CD4-positive, alpha-beta T cell treated with Interleukin-15 for 4 hours (primary cell): ENCODE data around the gene TTR.
A peak's percentile ranks its signal among the peaks of the same experiment; 100 is the strongest.

ENCODE experiments used
- DNase-seq: peaks from one replicate; pipeline ENCODE4 v3.0.0-alpha.2; 2020; ENCODE audit warnings: low spot score

The TTR gene

DNA sequence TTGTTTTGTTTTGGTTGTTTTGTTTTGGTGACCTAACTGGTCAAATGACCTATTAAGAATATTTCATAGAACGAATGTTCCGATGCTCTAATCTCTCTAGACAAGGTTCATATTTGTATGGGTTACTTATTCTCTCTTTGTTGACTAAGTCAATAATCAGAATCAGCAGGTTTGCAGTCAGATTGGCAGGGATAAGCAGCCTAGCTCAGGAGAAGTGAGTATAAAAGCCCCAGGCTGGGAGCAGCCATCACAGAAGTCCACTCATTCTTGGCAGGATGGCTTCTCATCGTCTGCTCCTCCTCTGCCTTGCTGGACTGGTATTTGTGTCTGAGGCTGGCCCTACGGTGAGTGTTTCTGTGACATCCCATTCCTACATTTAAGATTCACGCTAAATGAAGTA lies at the start of gene TTR:
TSS of gene TTR (plus strand) at position 250 of the 400 bp plus-strand sequence. CDS start at position 276, 26 bp downstream.
- no peak for DNase-seq

DNA sequence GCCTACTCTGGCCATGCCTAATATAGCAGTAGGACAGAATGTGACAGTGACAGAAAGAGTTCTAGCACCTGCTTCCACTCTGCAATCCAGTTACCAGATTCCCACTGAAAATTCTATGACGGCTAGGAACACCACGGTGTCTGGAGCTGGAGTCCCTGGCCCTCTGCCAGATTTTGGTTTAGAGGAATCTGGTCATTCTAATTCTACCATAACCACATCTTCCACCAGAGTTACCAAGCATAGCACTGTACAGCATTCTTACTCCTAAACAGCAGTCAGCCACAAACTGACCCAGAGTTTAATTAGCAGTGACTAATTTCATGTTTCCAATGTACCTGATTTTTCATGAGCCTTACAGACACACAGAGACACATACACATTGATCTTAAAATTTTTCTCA lies 45.2 kb upstream of the TTR start:
- no peak for DNase-seq

DNA sequence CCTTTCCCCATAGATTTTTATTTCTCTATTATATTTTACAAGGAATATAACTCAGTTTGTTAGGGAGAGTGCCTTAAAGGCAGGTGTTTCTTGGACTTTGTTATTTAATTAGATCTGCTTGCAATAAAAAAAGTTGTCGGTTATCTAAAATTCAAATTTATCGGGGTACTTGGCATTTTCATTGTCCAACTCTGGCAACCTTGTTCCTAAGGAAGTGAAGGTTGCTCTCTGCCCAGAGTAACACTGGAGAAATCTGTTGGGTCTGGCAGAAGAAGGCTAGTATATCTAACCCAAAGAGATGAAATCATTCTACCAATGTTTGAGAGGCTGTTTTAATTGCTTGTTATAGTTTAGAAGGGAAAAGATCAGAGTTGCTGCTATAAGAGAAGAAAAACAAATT lies 42.8 kb upstream of the TTR start:
- DNase-seq, result no peak

DNA sequence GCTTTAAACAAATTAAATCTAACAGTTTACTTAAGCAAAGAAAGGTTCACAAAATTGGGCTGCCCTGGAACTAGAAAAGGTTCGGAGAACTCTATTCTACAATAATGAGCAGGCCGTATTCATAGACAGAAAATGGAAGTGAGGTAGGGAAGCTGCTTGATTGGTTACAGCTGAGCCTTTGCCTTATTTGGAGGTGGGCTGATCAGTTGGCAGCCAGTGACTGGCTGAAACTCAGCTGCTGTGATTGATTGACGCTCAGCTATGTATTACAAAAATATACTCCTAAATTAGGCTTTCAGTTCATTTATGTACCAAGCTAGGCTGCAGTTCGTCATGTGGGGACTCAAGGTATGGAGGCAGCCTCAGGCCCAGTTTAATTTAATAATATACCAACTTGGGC lies 42.3 kb upstream of the TTR start:
- DNase-seq, result no peak

DNA sequence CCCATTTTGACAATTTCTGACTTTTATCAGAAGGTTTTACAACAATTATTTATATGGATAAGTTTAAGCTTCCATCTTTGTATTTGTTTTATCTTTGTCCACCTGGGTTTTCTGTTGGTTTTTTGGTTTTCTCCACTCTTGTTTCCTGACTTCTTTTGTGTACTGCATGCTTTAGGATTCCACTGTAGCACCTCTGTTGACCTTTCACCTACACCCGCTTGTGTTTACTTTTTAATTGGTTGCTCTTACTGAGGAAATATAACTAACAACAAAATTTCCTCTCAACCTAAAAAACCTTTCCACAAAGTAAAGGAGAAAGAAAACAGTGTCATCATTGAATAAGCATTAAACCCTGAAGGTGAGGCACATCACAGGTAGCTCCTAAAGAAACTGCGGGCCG lies 39.8 kb upstream of the TTR start:
- no peak for DNase-seq

DNA sequence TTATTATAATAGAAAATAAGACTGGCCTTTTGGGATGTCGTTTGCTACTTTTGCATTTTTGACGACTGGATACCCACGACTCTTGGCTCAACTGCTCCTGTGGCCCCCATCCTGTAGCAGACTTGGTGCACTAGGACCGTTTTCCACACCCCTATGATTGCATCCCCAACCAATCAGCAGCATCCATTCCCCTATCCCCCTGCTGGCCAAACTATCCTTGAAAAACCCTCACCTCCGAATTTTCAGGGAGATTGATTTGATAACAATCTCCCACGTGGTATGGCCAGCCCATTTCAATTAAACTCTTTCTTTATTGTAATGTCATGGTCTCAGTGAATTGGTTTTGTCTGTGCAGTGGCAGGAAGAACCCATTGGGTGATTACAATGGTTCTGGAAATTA lies 37.9 kb upstream of the TTR start:
- DNase-seq, result no peak

DNA sequence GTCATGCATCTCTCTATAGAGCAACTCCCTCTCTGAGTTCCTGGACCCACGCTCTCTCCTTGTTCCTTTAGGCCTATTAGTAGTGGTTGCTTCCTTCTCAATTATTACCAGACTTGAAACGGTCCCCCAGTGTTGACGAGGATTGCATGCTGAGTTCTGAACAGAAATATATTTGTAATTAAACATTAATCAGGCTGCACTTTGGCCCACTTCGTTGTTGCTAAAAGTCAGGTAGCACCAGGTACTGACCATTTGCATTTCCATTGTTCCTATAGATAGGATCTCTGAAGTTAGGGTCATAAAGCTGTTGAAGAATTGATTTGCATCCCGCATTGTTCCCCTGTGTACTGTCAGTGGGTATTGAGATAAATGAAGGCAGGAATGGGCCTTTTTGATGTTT lies 36.9 kb upstream of the TTR start:
- no peak for DNase-seq

DNA sequence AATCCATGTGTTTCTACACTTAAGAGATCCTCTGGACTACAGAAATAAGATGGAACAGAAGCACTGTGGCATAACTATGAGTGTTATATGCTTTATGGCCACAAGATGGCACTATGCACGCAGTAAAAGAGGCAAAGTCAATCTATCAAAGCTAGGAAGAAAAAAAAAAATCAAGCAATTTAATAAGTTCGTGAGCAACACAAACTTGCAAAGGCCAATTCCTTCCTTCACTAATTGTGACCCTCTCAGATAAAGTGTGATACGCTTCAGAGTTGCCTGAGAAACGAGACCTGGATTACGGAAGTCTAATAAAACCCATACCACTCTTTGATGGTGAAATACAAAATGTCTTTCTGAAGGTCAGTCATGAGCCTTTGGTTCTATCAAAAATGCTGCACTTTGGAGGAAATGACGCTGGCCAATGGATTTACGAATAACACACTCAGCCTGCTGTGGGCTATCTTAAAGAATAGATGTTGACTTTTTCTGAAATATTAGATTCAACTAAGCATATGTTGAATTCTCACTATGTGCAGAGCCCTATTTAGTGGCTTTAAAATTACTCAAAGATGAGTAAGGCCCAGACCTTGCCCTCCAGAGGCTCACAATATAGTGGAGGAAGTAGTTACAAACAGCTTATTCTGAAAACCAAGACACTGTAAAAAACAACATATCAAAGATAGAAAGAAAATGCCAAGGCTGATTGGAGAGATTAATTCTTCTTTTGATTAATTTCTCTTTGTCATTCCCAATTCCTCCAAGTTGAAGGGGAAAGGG lies 35.5 kb upstream of the TTR start:
- DNase-seq, result peak; percentile 54

DNA sequence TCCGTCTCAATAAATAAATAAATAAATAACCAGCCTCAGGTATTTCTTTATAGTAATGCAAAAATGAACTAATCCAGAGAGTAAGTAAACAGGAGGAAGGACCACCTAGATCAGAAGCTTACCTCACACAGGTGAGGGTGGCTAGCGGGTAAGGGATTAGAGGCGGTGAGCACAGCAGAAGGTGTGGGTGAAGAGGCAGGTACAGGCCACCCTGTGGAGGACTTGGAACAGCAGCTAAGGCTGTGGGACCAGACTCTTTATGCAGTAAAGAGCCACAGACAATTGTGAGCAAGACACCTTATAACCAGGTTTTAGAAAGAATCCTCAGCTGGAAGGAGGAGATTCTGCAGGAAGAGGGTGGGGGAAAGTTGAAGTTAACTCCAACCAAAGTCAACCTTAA lies 34.2 kb upstream of the TTR start:
- DNase-seq, result no peak

DNA sequence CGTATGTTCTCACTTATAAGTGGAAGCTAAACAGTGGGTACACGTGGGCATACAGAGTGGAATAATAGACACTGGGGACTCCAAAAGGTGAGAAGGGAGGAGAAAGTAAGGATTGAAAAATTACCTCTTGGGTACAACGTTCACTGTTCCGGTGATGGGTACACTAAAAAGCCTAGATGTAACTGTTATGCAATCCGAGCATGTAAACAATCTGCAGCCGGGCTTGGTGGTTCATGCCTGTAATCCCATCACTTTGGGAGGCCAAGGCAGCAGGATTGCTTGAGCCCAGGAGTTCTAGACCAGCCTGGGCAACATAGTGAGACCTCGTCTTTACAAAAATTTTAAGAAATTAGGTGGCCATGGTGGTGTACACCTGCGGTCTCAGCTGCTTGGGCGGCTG lies 33.1 kb upstream of the TTR start:
- DNase-seq, result no peak

DNA sequence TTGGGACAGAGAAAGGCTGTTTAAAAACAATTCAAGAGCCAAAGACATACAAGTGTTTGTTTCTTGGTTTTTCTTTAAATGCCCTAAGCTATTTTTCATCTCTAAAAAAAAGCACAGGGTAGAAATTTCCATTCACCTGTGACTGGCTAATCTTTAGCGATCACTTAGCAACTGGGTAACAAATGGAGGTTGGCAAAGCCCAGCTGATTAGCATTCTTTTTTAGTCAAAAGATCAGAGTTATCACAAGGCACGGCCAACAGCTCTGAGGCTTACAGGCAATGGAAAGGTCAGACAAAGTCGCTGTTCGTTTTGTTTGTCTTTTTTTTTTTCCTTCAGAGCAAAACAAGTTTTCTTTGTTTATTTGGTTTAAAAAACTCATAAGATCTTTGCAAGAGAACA lies 29.0 kb upstream of the TTR start:
- DNase-seq, result no peak

DNA sequence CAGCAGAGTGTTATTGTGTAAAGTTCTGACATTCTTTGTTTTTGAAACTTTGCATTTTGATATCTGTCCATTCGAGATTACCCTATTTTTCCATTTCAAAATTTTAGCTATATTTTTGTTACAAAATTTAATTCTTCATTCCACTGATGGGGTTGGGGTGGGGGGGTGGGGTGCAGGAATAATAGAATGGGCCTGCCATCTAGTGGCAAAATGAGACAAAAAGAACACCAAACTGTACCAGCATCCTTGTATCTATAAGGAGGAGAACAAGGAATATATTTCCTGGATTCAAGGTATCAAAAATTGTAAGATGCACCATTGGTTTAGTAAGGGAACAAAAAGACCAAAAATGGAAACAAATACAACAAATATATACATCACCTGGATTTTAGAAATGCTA lies 27.9 kb upstream of the TTR start:
- no peak for DNase-seq

DNA sequence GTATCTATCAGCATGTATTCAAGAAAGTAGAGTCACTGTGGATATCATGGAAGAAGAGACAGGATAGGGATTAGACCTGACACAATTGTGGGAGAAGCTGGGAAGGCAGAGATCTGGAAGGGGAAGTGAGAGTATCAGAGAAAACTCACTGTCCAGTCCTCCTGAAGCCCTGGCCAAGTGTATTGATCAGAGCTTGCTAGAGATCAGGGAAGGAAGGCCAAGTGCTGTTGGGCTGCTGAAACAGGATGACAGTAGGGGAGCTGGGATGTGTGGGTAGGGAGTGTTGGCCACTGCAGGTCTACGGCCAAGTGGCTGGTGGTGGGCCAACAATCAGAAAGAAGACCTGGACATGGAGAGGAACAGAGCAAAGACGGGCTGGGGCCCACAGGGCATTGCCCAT lies 26.3 kb upstream of the TTR start:
- DNase-seq, result no peak

DNA sequence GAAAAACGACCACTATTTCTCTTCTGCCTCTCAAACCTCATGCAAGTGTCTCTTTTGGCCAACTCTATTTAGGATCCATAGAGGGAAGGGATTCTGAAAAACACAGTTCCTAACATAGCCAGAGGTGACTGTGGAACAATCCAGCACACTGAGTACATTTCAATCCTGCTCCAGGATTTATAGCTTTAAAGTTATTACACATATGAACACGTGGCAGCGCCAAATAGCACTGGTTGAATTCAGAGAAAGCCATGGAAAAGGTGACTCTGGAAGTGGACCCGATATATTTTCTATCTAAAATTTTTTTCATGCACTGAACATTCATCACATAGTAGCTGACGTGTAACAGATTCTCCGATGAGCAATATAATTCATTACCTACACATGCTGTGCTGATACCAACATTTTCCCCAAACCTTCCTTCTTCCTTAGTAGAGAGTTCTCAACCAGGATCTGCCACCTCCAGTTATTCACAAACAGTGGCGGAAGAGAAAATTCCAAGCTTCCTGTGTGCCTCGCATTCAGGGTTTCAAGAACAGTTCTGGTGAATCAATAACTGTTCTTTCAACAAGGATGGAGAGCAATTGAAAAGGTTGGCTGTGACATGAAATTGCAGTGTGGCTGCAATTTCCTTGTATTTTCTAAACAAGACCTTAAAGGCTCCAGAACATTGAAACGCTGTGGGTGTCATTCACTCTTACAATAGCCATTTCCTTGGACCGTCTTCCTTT lies 25.7 kb upstream of the TTR start:
- DNase-seq, result no peak

DNA sequence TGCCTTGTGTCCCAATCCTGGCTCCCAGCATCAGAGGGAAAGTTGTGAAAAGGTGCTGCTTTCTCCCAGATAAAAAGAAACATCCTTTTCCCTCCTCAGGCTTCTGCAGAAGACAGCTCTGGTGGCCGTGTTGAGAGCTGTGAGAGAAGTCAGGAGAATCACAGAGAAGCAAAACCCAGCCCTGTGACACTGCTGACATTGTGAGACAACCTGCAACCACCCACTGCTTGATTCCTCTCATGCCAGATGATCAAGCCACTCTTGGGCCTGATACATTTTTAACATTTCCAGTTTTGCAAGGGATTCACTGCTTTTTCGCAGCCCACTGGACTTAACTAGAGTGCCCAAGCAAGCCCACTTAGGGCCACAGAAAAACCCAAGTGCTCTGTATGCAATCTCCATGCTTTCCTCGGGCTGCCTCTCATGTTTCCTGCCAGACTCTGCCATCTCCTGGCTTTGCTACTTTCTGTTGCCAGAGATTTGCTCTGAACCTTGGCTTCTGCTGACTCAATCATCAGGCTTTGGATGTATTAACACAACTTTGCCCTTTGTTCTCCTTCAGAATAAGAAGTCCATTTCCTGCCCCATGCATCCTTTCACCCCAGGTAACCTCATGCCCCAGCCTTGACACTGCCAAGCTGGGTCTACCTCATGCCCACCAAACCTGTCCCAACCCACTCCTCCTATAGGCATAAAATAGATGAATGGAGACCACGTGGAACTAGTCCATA lies 24.9 kb upstream of the TTR start:
- no peak for DNase-seq

DNA sequence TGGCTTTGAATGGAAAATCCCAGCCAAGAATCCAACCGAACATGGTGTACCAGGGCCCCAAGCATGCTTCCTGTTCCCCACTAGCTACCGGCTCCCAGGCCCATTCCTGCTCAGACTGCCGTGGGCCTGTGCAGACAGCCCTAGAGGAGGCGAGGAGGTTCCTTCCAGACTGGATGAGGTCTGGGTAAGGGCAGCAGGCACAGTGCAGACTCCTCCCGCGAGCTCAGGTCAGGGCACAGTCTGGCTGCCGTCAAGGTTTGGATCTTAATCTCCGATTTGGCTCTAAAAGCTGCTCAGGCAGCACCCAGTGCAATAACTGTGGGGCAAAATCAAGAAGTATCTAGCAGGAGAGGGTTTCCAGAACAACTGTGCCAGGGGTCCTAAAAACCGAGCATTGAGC lies 19.3 kb upstream of the TTR start:
- DNase-seq, result no peak

DNA sequence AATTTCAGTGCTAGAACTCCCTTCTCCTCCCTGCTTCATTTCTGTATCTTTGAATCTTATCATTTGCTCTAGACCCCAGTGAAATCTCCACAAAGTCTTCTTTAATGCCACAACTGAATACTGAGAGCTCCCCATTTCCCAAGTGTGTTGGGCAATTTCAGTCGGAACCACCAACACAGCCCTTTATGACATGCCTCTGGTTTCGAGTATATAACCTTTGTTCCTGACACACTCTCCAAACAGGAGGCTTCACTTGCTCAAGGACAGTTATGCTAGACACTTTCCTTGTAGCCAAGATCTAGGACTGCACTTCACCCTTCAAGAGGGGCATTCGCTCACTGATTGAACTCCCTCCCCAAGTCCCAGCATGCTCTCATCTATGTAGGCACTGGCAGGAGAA lies 18.6 kb upstream of the TTR start:
- no peak for DNase-seq

DNA sequence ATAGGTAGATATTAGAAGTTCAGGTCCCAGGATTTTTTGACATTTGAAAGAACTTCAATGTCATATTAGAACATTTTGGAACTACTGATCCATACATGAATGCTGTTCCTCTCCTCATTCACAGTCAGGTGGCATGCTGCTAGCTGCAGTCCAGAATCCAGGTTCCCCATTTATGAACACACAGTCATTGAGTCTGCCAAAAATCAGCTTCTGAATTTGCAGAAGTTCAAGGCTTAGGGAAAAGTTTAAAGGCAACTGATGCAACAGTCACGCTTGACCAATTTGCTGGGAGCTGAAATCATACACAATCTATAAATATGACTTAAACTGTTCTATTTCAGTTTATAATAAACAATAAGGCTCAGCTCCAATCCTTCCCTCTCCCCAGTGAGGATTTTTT lies 17.3 kb upstream of the TTR start:
- no peak for DNase-seq

DNA sequence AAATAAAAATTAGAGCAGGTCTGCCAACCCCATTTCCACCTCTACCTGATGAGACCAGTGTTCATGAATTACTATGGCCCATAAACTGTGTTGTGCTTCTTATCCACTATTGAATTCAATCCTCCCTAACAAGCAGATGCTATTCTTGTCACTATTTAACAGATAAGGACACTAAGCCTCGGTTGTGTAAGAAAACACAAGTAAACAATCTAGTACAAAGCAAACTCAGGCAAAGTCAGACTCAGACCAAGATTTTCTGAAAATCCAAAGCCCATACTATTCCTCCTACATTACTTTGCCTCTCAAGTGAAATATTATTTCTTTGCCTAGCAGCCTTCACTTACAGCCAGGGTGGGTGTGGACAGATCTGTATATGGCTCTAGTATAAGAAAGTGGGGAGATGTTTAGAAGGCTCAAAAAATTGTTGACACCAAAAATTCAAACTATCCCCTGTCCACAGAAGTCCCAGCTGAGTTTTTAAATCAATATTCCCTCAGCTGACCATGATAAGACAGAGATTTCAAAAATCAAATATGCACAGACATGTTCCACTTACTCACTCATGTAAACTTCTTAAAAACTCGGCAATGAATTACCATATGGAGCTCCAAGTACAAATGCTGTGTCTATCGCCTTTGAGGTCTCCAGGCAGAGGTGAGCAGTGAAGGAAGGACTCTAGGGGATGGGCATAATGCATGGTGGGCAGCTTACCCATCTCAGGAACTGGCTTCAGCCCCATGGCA lies 16.0 kb upstream of the TTR start:
- DNase-seq, result no peak

DNA sequence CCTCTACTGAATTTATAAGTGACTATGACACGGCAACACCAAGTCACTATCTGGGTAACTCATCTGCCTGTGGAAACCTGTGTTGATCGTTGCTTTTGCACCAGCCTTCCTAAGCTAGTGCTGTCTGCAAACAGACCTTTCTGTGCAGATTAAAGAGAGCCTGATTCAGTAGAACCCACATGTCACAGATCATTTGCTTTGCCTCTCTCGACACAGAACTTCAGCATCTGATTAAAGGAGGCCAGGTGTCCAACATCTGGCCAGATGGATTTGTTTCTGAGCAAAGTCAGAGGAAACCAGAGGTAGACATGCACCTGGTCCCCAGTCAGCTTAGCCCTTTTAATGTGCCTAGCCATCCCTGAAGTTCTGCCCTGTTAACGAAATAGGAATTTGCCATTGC lies 15.0 kb upstream of the TTR start:
- no peak for DNase-seq

DNA sequence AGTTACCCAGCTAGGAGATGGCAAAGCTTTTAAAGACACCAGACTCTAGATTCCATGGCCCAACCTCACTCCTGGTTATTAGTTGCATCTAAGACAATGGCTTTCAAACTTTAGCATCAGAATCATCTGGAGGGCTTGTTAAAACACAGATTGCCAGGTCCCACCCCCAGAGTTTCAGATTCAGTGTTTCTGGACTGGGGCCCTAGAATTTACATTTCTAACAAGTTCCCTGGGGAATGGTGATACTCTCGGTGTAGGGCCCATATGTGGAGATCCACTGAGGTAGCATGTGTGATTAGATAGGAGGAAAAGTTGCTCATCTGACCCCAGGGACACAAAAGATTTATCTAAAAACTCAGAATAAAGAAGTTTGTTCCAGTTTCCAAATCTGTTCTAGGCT lies 14.5 kb upstream of the TTR start:
- DNase-seq, result no peak

DNA sequence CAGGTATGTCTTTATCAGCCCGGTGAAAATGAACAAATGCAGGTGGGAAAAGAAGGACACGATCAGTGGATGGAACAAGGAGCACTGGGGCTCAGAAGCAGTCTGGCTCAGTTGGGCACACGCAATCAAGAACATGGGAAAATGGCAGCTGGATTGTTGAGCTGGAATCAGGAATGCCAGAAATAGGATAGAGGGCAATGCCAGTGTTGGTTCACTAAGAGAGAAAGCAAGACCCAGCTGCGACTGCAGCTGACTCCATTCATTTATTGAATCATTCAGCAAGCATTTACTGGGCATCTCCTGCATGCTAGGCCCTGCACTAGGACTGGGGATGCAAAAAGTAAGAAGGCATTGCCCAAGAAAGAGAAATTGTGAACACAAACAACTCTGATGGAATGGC lies 13.6 kb upstream of the TTR start:
- no peak for DNase-seq

DNA sequence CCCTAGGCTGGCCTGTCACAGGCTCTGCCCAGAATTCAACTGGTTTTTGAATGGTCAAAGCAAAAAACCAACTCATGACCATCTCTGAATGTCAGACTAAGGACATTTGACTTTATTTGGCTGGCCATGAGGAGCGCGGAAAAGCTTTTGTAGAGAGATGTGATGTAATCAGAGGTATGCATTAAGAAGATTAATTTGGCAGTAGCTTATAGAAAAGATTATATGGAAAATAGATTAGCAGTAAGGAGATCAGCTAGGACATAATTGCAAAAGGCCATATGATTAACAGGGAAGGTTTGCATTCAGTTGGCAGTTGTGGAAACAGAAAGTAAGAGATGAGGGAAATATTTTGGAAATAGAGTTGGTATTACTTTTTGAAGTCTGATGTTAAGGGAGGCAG lies 12.3 kb upstream of the TTR start:
- DNase-seq, result no peak
